Ascending aorta (tissue), 2 donors: ENCODE measurements around the gene TREH. TPM values are rescaled to one million over a fixed set of nuclear protein-coding genes. Genes with fewer than 3 reads are reported as not detected.
A peak's percentile ranks its signal among the peaks of the same experiment; 100 is the strongest.
"Not testable (repeated sequence)": the region's sequence is repeated elsewhere in the genome, so short reads cannot be mapped to it uniquely, and the experiment has no call there.

ENCODE experiments used
- DNase-seq, 2 donors: peaks; one replicate each; pipeline ENCODE4 v3.0.0-alpha.2; 2019; ENCODE audit warnings: low spot score in 2 of 2
- H3K27ac ChIP-seq, 2 donors: fragments of 200-600 bp; sonication (generic); one replicate each; pipeline ENCODE4 v1.5.1; 2016 to 2017; ENCODE audit warnings: mild to moderate bottlenecking in 1 of 2
- H3K27me3 ChIP-seq: fragments of 200-600 bp; sonication (generic); one replicate; pipeline ENCODE4 v1.5.1; 2017
- H3K36me3 ChIP-seq, 2 donors: fragments of 200-600 bp; sonication (generic); one replicate each; pipeline ENCODE4 v1.5.1; 2016
- H3K4me1 ChIP-seq, 2 donors: fragments of 200-600 bp; sonication (generic); one replicate each; pipeline ENCODE4 v1.5.1; 2016 to 2017; ENCODE audit warnings: mild to moderate bottlenecking in 1 of 2
- H3K4me3 ChIP-seq, 2 donors: fragments of 200-600 bp; sonication (generic); one replicate each; pipeline ENCODE4 v1.5.1; 2016 to 2017; ENCODE audit warnings: mild to moderate bottlenecking in 1 of 2
- H3K9me3 ChIP-seq, 2 donors: fragments of 200-600 bp; sonication (generic); one replicate each; pipeline ENCODE4 v1.5.1; 2016
- intact Hi-C: fragments of 100-400 bp; cut with DNase I; formaldehyde crosslinking; loops from one replicate; pipeline ENCODE4 v1.15.1; 2023
- total RNA-seq: library from RNA; depleted of rRNA; stranded (reverse); fragments of >200 nt; gene quantifications from one replicate; pipeline ENCODE4 v1.1.0, GENCODE V29; 2016
- TF ChIP-seq, protein P1 (sequence below), 3 experiments: fragments of 200-600 bp in 2 of 3; fragments of 450-650 bp in 1 of 3; sonication (generic) in 2 of 3; IDR thresholded peaks; one replicate each; pipeline ENCODE4 v1.5.1; 2016 to 2019; ENCODE audit warnings: antibody characterized with exemption in 3 of 3, mild to moderate bottlenecking in 1 of 3, moderate library complexity in 1 of 3

The TREH gene
- total RNA-seq, 1 donor from 2014 or later: not detected

DNA sequence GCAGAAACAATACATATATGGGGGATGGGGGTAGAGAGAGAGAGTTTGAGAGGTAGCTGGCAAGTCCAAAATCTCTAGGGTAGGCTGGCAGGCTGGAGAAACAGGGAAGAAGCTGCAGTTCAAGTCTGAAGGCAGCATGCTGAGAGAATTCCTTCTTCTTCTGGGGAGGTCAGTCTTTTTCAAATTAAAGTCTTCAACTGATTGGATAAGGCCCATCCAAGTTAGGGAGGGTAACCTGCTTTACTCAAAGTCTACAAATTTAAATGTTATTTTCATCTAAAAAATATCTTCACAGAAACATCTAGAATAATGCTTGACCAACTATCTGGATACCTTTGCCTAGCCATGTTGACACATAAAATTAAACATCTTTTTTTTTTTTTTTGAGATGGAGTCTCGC, 2.9 kb upstream of the TREH start:
- Histone ChIP-seq H3K27me3 (no peaks in the 10 kb centered on the region), H3K4me3 (no peak overlapping the region), H3K27ac (no peak overlapping the region), H3K36me3 (no peaks in the 10 kb centered on the region), H3K4me1 (no peaks in the 10 kb centered on the region), H3K9me3 (no peaks in the 10 kb centered on the region)
- TF ChIP-seq, protein P1, sequence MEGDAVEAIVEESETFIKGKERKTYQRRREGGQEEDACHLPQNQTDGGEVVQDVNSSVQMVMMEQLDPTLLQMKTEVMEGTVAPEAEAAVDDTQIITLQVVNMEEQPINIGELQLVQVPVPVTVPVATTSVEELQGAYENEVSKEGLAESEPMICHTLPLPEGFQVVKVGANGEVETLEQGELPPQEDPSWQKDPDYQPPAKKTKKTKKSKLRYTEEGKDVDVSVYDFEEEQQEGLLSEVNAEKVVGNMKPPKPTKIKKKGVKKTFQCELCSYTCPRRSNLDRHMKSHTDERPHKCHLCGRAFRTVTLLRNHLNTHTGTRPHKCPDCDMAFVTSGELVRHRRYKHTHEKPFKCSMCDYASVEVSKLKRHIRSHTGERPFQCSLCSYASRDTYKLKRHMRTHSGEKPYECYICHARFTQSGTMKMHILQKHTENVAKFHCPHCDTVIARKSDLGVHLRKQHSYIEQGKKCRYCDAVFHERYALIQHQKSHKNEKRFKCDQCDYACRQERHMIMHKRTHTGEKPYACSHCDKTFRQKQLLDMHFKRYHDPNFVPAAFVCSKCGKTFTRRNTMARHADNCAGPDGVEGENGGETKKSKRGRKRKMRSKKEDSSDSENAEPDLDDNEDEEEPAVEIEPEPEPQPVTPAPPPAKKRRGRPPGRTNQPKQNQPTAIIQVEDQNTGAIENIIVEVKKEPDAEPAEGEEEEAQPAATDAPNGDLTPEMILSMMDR (IDR thresholded peaks at IDR 0.05): no peak
- no peak for DNase-seq
- intact Hi-C loops: no loop called here

DNA sequence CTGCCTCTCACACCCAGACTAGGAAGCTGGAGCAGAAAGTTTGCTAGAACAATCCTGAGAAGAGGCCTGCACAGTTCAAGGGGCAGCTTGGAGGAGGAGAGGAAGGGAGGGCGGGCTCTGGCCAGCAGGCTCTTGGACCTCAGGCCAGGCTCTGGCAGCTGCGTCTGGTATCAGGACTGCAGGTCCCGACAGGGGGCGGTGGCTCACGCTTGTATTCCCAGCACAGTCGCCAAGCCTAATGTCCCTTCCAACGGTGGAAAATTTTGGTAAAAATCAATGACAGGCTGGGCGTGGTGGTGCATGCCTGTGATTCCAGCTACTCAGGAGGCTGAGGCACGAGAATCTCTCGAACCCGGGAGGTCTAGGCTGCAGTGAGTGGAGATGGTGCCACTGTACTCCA, 542 bp downstream of the TREH start:
- H3K9me3 ChIP-seq, intact Hi-C loops, H3K27ac ChIP-seq, H3K36me3 ChIP-seq, H3K4me1 ChIP-seq, H3K27me3 ChIP-seq, H3K4me3 ChIP-seq: not testable (repeated sequence)
- DNase-seq: peak in 1 of 2 donors; percentile 75
- TF ChIP-seq, protein P1 (IDR thresholded peaks at IDR 0.05): peak; percentile 3 to 32 (median 24)

DNA sequence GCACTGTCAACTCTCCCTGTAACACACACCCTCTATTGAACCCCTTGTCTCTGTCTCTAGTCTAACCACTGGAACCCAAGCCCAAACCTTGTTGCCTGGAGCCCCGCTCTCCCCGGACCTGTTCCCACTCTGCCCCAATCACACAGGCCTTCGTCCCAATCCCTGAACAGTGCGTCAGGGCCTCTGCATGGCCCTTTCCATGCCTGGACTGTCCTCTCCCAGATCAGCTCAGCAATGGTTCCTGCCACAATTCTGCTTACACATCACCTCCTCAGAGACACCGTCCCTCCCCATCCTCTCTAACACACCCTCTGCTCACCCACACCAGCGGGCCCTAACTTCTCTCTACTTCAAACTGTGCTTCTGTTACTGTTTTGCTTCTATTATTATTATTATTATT, 1.5 kb downstream of the TREH start:
- TF ChIP-seq, protein P1 (IDR thresholded peaks at IDR 0.05): no peak
- no peaks in the 10 kb centered on the region for H3K9me3 ChIP-seq
- H3K27me3 ChIP-seq: no peaks in the 10 kb centered on the region
- intact Hi-C loops: no loop called here
- no peak overlapping the region for H3K27ac ChIP-seq
- H3K36me3 ChIP-seq: no peaks in the 10 kb centered on the region
- no peaks in the 10 kb centered on the region for H3K4me1 ChIP-seq
- DNase-seq: peak in 1 of 2 donors; percentile 43
- no peak overlapping the region for H3K4me3 ChIP-seq

DNA sequence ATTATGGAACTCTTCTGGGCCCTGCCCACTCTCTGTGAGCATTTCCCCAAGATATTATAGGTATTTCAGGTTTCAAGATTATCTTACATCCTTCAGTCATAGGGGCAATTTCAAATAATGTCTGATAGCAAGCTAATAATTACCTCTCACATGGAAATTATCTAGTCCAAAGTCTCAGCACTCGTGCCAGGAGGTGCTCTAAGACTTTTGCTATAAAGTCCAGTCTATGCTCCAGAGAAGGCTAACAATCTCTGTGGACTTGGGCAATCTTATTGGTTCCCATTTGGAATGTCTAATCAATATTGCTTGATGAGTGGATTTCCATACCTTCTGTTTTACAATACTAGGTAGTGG, 5.4 kb downstream of the TREH start:
- H3K27ac ChIP-seq: no peak overlapping the region
- H3K4me3 ChIP-seq: no peak overlapping the region
- intact Hi-C loops: no loop called here
- no peaks in the 10 kb centered on the region for H3K4me1 ChIP-seq
- no peaks in the 10 kb centered on the region for H3K27me3 ChIP-seq
- no peak for DNase-seq
- H3K9me3 ChIP-seq: no peaks in the 10 kb centered on the region
- no peaks in the 10 kb centered on the region for H3K36me3 ChIP-seq
- TF ChIP-seq, protein P1 (IDR thresholded peaks at IDR 0.05): no peak

DNA sequence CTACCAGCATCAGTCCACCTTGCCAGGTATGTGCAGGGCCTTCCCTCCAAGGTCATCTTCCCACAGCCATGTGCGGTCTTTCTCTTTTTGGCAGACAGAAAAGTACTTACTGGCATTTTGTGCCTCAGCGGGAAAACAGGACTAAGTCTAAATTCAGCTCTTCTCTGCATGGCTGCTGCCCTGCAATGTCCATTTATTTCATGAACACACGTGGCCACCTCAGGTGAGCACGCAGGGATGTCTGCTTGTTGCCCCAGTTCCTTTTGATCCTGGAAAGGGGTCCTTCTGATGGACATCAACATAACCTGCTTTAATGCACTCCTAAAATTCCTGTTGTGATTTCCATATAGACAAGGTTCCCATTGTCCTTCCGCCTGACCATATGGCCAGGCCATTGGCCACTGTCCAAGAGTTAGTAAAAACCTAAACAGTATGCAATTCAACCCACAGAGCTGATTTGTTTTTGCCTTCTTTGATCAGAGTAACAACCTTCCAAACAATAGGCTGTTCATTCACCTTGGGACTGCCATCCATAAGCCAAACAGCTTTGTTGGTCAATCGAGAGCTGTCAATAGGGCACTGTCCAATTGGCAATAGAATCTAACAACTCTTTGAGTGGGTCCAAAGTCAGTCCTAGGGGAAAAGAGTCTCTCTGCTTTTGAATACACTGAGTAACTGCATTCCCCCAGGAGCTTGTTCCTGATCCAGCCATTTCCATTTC, 5.9 kb downstream of the TREH start:
- intact Hi-C loops: no loop called here
- TF ChIP-seq, protein P1 (IDR thresholded peaks at IDR 0.05): no peak
- Histone ChIP-seq H3K27ac (no peak overlapping the region), H3K4me3 (no peak overlapping the region), H3K36me3 (no peaks in the 10 kb centered on the region), H3K27me3 (no peaks in the 10 kb centered on the region), H3K9me3 (no peaks in the 10 kb centered on the region), H3K4me1 (no peaks in the 10 kb centered on the region)
- no peak for DNase-seq

DNA sequence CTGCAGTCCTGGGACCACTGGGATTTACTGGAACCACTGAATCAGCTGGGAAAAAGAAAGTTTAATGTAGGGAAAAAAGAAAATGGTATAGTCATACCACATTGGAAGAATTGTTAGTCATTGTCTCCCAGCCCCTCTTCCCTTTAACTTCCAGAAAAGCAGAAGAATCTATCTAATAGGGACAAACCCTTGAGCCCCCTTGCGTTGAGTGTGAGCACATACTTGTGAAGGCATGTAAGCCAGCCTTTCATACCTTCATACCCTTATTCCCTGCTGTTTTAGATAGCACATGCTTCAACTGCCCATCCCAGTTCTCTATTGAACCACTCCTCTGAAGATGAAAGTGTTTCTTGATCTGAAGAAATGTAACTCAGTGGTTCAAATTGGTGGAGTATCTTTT, 6.6 kb downstream of the TREH start:
- Histone ChIP-seq H3K36me3 (no peaks in the 10 kb centered on the region), H3K9me3 (no peaks in the 10 kb centered on the region), H3K27ac (no peak overlapping the region), H3K4me1 (no peaks in the 10 kb centered on the region), H3K27me3 (no peaks in the 10 kb centered on the region), H3K4me3 (no peak overlapping the region)
- TF ChIP-seq, protein P1 (IDR thresholded peaks at IDR 0.05): no peak
- peak in 1 of 2 donors; percentile 2 for DNase-seq
- intact Hi-C loops: no loop called here
